HepG2 (cell line): ENCODE data around the gene DNAJC4. TPM values are rescaled to one million over a fixed set of nuclear protein-coding genes. Genes with fewer than 3 reads are reported as not detected.

Experiments used
- FOXP1 ChIP-seq, 2 experiments: fragments of 450-650 bp in 1 of 2; IDR thresholded peaks; 2 replicates each; pipeline ENCODE4 v1.6.1; 2017 to 2018; ENCODE audit warnings: antibody characterized with exemption in 1 of 2
- HES4 ChIP-seq: sonication (generic); formaldehyde crosslinking; IDR thresholded peaks from 2 replicates; pipeline ENCODE4 v1.9.0; 2021; ENCODE audit warnings: mild to moderate bottlenecking, missing genetic modification reagents, borderline replicate concordance
- MAX ChIP-seq: IDR thresholded peaks from 2 replicates; pipeline ENCODE4 v1.6.1; 2012; ENCODE audit warnings: inconsistent platforms
- MED8 ChIP-seq: sonication (generic); formaldehyde crosslinking; IDR thresholded peaks from 2 replicates; pipeline ENCODE4 v1.8.1; 2023; ENCODE audit warnings: mild to moderate bottlenecking, missing genetic modification reagents; ENCODE audit not compliant: insufficient replicate concordance
- NPAS2 ChIP-seq: sonication (generic); formaldehyde crosslinking; IDR thresholded peaks from 2 replicates; pipeline ENCODE4 v1.8.0; 2022; ENCODE audit warnings: mild to moderate bottlenecking, missing genetic modification reagents, borderline replicate concordance
- NR2C2 ChIP-seq: sonication (generic); formaldehyde crosslinking; IDR thresholded peaks from 2 replicates; pipeline ENCODE4 v1.4.0; 2020; ENCODE audit warnings: missing genetic modification reagents, mild to moderate bottlenecking, moderate library complexity, borderline replicate concordance
- PHF21A ChIP-seq: sonication (generic); formaldehyde crosslinking; IDR thresholded peaks from 2 replicates; pipeline ENCODE4 v1.5.0; 2020; ENCODE audit warnings: mild to moderate bottlenecking, missing genetic modification reagents
- SMAD3 ChIP-seq: sonication (generic); formaldehyde crosslinking; IDR thresholded peaks from 2 replicates; pipeline ENCODE4 v1.4.0; 2020; ENCODE audit warnings: missing genetic modification reagents
- SMAD9 ChIP-seq: sonication (generic); formaldehyde crosslinking; IDR thresholded peaks from 2 replicates; pipeline ENCODE4 v1.5.1; 2020; ENCODE audit warnings: mild to moderate bottlenecking, missing genetic modification reagents
- TAF1 ChIP-seq: sonication (generic); formaldehyde crosslinking; IDR thresholded peaks from 2 replicates; pipeline ENCODE4 v1.4.0; 2020; ENCODE audit warnings: missing genetic modification reagents
- TBP ChIP-seq: sonication (generic); formaldehyde crosslinking; IDR thresholded peaks from 2 replicates; pipeline ENCODE4 v1.5.0; 2020; ENCODE audit warnings: missing genetic modification reagents
- TFDP2 ChIP-seq: sonication (generic); formaldehyde crosslinking; IDR thresholded peaks from 2 replicates; pipeline ENCODE4 v1.4.0; 2020; ENCODE audit warnings: missing genetic modification reagents
- ZBTB46 ChIP-seq: sonication (generic); formaldehyde crosslinking; IDR thresholded peaks from 2 replicates; pipeline ENCODE4 v1.4.0; 2020; ENCODE audit warnings: mild to moderate bottlenecking, missing genetic modification reagents, borderline replicate concordance
- ZBTB8A ChIP-seq: sonication (generic); formaldehyde crosslinking; IDR thresholded peaks from 2 replicates; pipeline ENCODE4 v1.4.0; 2020; ENCODE audit warnings: mild to moderate bottlenecking, low read depth, missing genetic modification reagents, borderline replicate concordance
- ZFX ChIP-seq: sonication (generic); formaldehyde crosslinking; IDR thresholded peaks from 2 replicates; pipeline ENCODE4 v1.4.0; 2020; ENCODE audit warnings: mild to moderate bottlenecking, low read depth, missing genetic modification reagents, moderate library complexity
- ZNF207 ChIP-seq: fragments of 450-650 bp; IDR thresholded peaks from 2 replicates; pipeline ENCODE4 v1.6.1; 2016; ENCODE audit warnings: antibody characterized with exemption, borderline replicate concordance
- ZNF331 ChIP-seq: sonication (generic); formaldehyde crosslinking; IDR thresholded peaks from 2 replicates; pipeline ENCODE4 v1.4.0; 2020; ENCODE audit warnings: missing genetic modification reagents
- ZNF501 ChIP-seq: sonication (generic); formaldehyde crosslinking; IDR thresholded peaks from 2 replicates; pipeline ENCODE4 v1.5.1; 2020; ENCODE audit warnings: mild to moderate bottlenecking, moderate library complexity, missing genetic modification reagents
- ZNF574 ChIP-seq: sonication (generic); formaldehyde crosslinking; IDR thresholded peaks from 2 replicates; pipeline ENCODE4 v1.4.0; 2020; ENCODE audit warnings: missing genetic modification reagents
- ZNF709 ChIP-seq: sonication (generic); formaldehyde crosslinking; IDR thresholded peaks from 2 replicates; pipeline ENCODE4 v1.5.0; 2020; ENCODE audit warnings: mild to moderate bottlenecking, missing genetic modification reagents
- ZNF747 ChIP-seq: sonication (generic); formaldehyde crosslinking; IDR thresholded peaks from 2 replicates; pipeline ENCODE4 v1.8.1; 2023; ENCODE audit warnings: missing genetic modification reagents, mild to moderate bottlenecking, borderline replicate concordance
- ZNF788 ChIP-seq: sonication (generic); formaldehyde crosslinking; IDR thresholded peaks from 2 replicates; pipeline ENCODE4 v1.5.0; 2020; ENCODE audit warnings: mild to moderate bottlenecking, missing genetic modification reagents, borderline replicate concordance
- ZNF790 ChIP-seq: sonication (generic); formaldehyde crosslinking; IDR thresholded peaks from 2 replicates; pipeline ENCODE4 v1.8.0; 2022; ENCODE audit warnings: missing genetic modification reagents, mild to moderate bottlenecking, borderline replicate concordance
- polyA plus RNA-seq, 8 experiments: library from polyadenylated mRNA; depleted of rRNA in 3 of 8; stranded (reverse) in 7 of 8; unstranded in 1 of 8; fragments of >200 nt; fragmentation: Illumina TruSeq in 4 of 8; extraction: Trizol in 4 of 8; gene quantifications; 2 replicates each; pipeline versions ENCODE4 v1.2.1 to v1.2.3, GENCODE V29; 2011 to 2016; ENCODE audit warnings: low read depth in 4 of 8, missing spikeins in 1 of 8, mixed read lengths in 1 of 8; ENCODE audit not compliant: insufficient read depth in 1 of 8
- total RNA-seq, 5 experiments: library from RNA; depleted of rRNA; stranded (reverse); fragments of >200 nt; fragmentation: Illumina TruSeq; extraction: Trizol; gene quantifications; 2 replicates each; pipeline ENCODE4 v1.2.3, GENCODE V29; 2016; ENCODE audit warnings: low read depth in 1 of 5

Gene DNAJC4
- total and polyA plus RNA-seq, 2 of the 13 experiments (the other 11 are each of a cell fraction or from before 2014, with no cell fraction given), result 10.3 to 60.8 TPM

- TF ChIP-seq ZNF747 (CRISPR knock-in tag) (0 out of 2 replicates have a peak, but pooled peaks have one; percentile 52), ZNF788 (CRISPR knock-in tag) (peak; percentile 17; the same call in 1 of the 2 replicates), ZNF501 (CRISPR knock-in tag) (0 out of 2 replicates have a peak, but pooled peaks have one; percentile 11), MAX (peak; percentile 23), ZFX (CRISPR knock-in tag) (peak; percentile 59; the same call in 1 of the 2 replicates), TAF1 (CRISPR knock-in tag) (peak; percentile 13; the same call in 1 of the 2 replicates), NR2C2 (CRISPR knock-in tag) (no peak), ZBTB8A (CRISPR knock-in tag) (0 out of 2 replicates have a peak, but pooled peaks have one; percentile 39), SMAD3 (CRISPR knock-in tag) (no peak), ZNF331 (CRISPR knock-in tag) (no peak), PHF21A (no peak; the same call in 1 of the 2 replicates), ZNF709 (CRISPR knock-in tag) (peak; percentile 64; the same call in 1 of the 2 replicates), FOXP1 (IDR thresholded peaks at IDR 0.05) (no peak), FOXP1 (CRISPR knock-in tag; IDR thresholded peaks at IDR 0.05) (no peak), MED8 (CRISPR knock-in tag) (no peak), ZBTB46 (CRISPR knock-in tag) (no peak), TBP (CRISPR knock-in tag) (no peak), NPAS2 (CRISPR knock-in tag) (no peak), ZNF790 (peak; percentile 60; the same call in 1 of the 2 replicates), ZNF207 (no peak), HES4 (CRISPR knock-in tag) (peak; percentile 45; the same call in 1 of the 2 replicates), SMAD9 (CRISPR knock-in tag) (no peak), TFDP2 (peak; percentile 42; the same call in 1 of the 2 replicates), ZNF574 (peak; percentile 63; the same call in 1 of the 2 replicates)
Measured at GRCh38 chr11:64234647-64235379, 4.5 kb downstream of the DNAJC4 start (continued).
